B cell (primary cell): ENCODE measurements around the gene EHBP1. TPM values are rescaled to one million over a fixed set of nuclear protein-coding genes. Genes with fewer than 3 reads are reported as not detected.
A peak's percentile ranks its signal among the peaks of the same experiment; 100 is the strongest.

Source experiments
- ATAC-seq: fragments of 200-7000 bp; cut with Tn5 transposase; one replicate; pipeline ENCODE4 v1.10.0; 2021; ENCODE audit warnings: low read depth, mild to moderate bottlenecking, moderate number of reproducible peaks, moderate library complexity
- CTCF ChIA-PET: fragments of 350-600 bp; sonication (Branson Sonifier 250); formaldehyde crosslinking; loops from one replicate; lab custom pipeline; 2021; ENCODE audit warnings: antibody characterized with exemption, inconsistent platforms; lab: Charles Lee
- POLR2A ChIA-PET: fragments of 350-600 bp; sonication (Branson Sonifier 250); formaldehyde crosslinking; loops from one replicate; lab custom pipeline; 2021; ENCODE audit warnings: antibody characterized with exemption; lab: Charles Lee
- DNase-seq: peaks from one replicate; pipeline ENCODE4 v3.0.0; 2013
- H2AFZ ChIP-seq: 2 replicates; pipeline ENCODE4 v1.6.1; 2012; ENCODE audit warnings: mild to moderate bottlenecking, low read depth, low read length; ENCODE audit not compliant: insufficient read depth, poor library complexity, severe bottlenecking
- H3K27ac ChIP-seq, 2 donors: 1 replicate in 1 of 2; 2 replicates in 1 of 2; pipeline ENCODE4 v1.5.1; 2012 to 2013; ENCODE audit warnings: low read length in 2 of 2, mild to moderate bottlenecking in 2 of 2, moderate library complexity in 1 of 2
- H3K27me3 ChIP-seq, 4 experiments: fragments of 200-600 bp in 1 of 4; sonication (generic) in 1 of 4; replicated peaks in 1 of 4; 1 replicate in 2 of 4; 2 replicates in 2 of 4; pipeline versions ENCODE4 v1.6.1 to v1.7.0; 2013 to 2016; ENCODE audit warnings: low read length in 3 of 4, mild to moderate bottlenecking in 2 of 4, mixed read lengths in 1 of 4, moderate library complexity in 1 of 4; ENCODE audit not compliant: insufficient read depth in 4 of 4, control insufficient read depth in 3 of 4; ENCODE audit errors: control extremely low read depth in 1 of 4
- H3K36me3 ChIP-seq, 2 experiments: replicated peaks in 1 of 2; 1 replicate in 1 of 2; 2 replicates in 1 of 2; pipeline versions ENCODE4 v1.6.1 to v1.7.1; 2013; ENCODE audit warnings: low read length in 1 of 2; ENCODE audit not compliant: insufficient read depth in 2 of 2, control insufficient read depth in 1 of 2; ENCODE audit errors: control extremely low read depth in 1 of 2, extremely low read depth in 1 of 2
- H3K4me1 ChIP-seq, 2 donors: fragments of 200-600 bp in 1 of 2; sonication (generic) in 1 of 2; 1 replicate in 1 of 2; 2 replicates in 1 of 2; pipeline versions ENCODE4 v1.5.1 to v1.6.1; 2013 to 2017; ENCODE audit warnings: low read length in 2 of 2; ENCODE audit not compliant: control insufficient read depth in 2 of 2, insufficient read depth in 2 of 2
- H3K4me2 ChIP-seq: replicated peaks from 2 replicates; pipeline ENCODE3; 2012; ENCODE audit warnings: mild to moderate bottlenecking, low read depth, low read length; ENCODE audit not compliant: poor library complexity, severe bottlenecking
- H3K4me3 ChIP-seq, 5 experiments: fragments of 200-600 bp in 1 of 5; sonication (generic) in 1 of 5; 1 replicate in 3 of 5; 2 replicates in 2 of 5; pipeline versions ENCODE4 v1.5.1 to v1.7.0; 2011 to 2016; ENCODE audit warnings: low read length in 4 of 5, mild to moderate bottlenecking in 4 of 5, low read depth in 2 of 5, control low read depth in 1 of 5, moderate library complexity in 1 of 5; ENCODE audit not compliant: insufficient read depth in 1 of 5; ENCODE audit errors: control extremely low read depth in 1 of 5, extremely low read depth in 1 of 5
- H3K79me2 ChIP-seq: fragments of 200-600 bp; sonication (generic); one replicate; pipeline ENCODE4 v1.6.0; 2016; ENCODE audit warnings: low read length; ENCODE audit not compliant: control insufficient read depth, insufficient read depth
- H3K9ac ChIP-seq: fragments of 200-600 bp; sonication (generic); 2 replicates; pipeline ENCODE4 v1.6.1; 2017; ENCODE audit warnings: mild to moderate bottlenecking, low read length, moderate library complexity
- H3K9me3 ChIP-seq, 3 donors: one replicate each; pipeline versions ENCODE4 v1.6.1 to v1.7.1; 2013; ENCODE audit warnings: low read length in 2 of 3; ENCODE audit not compliant: control insufficient read depth in 2 of 3, insufficient read depth in 1 of 3; ENCODE audit errors: control extremely low read depth in 1 of 3
- H4K20me1 ChIP-seq: 2 replicates; pipeline ENCODE4 v1.6.0; 2012; ENCODE audit warnings: mild to moderate bottlenecking, low read length; ENCODE audit not compliant: insufficient read depth, control insufficient read depth, poor library complexity, severe bottlenecking
- H3K27ac Mint-ChIP-seq: one replicate; pipeline ENCODE4 v1.8.0; 2021; ENCODE audit warnings: mixed read lengths
- H3K27me3 Mint-ChIP-seq: one replicate; pipeline ENCODE4 v1.8.0; 2021; ENCODE audit warnings: mixed read lengths
- H3K4me1 Mint-ChIP-seq: one replicate; pipeline ENCODE4 v1.8.0; 2021; ENCODE audit warnings: mixed read lengths
- H3K4me3 Mint-ChIP-seq: one replicate; pipeline ENCODE4 v1.8.0; 2021; ENCODE audit warnings: mixed read lengths
- H3K9me3 Mint-ChIP-seq: one replicate; pipeline ENCODE4 v1.8.0; 2022; ENCODE audit warnings: mixed read lengths; ENCODE audit not compliant: insufficient read depth
- EZH2 ChIP-seq: IDR thresholded peaks from 2 replicates; pipeline ENCODE4 v1.6.1; 2012; ENCODE audit warnings: borderline replicate concordance, low read depth, mild to moderate bottlenecking, moderate library complexity, low read length; ENCODE audit not compliant: insufficient read depth, poor library complexity, severe bottlenecking
- WGBS: methylation state at CpG from one replicate; pipeline ENCODE4 v1.1.5; 2013; ENCODE audit warnings: missing lambda C conversion rate; ENCODE audit not compliant: insufficient coverage; 5-methylcytosine and 5-hydroxymethylcytosine counted together
- intact Hi-C: fragments of 100-400 bp; cut with micrococcal nuclease; formaldehyde crosslinking; loops from one replicate; pipeline ENCODE4 v1.10.0; 2022
- polyA plus RNA-seq: library from polyadenylated mRNA; depleted of rRNA; stranded (reverse); fragments of >200 nt; gene quantifications from 2 replicates; pipeline ENCODE4 v1.2.3, GENCODE V29; 2012
- total RNA-seq, 2 donors: library from RNA; stranded (reverse); fragments of 120-200 nt in 1 of 2; gene quantifications; 1 replicate in 1 of 2; 2 replicates in 1 of 2; pipeline versions ENCODE4 v1.2.3 to v1.2.4, GENCODE V29; 2013 to 2022
- TF ChIP-seq, protein P1 (sequence below): fragments of 200-600 bp; IDR thresholded peaks from one replicate; pipeline ENCODE4 v1.8.0; 2022; ENCODE audit warnings: antibody characterized with exemption, mild to moderate bottlenecking

EHBP1 gene
- total and polyA plus RNA-seq, 2 donors (not counting 1 experiment from before 2014, with no cell fraction given): 8.8 to 34.7 TPM

- Histone ChIP-seq H3K4me3 (no peak overlapping the region), H3K9me3 (peaks cover 0 to 2% (median 2%) of the 10 kb centered on the region in 3 donors), H3K79me2 (peaks cover 45% of the 10 kb centered on the region), H3K27ac (no peak overlapping the region), H3K9ac (no peak overlapping the region), H3K4me1 (peaks cover 4 to 5% of the 10 kb centered on the region in 2 donors), H4K20me1 (peaks cover 12% of the 10 kb centered on the region), H3K27me3 (no peaks in the 10 kb centered on the region), H2AFZ (no peak overlapping the region), H3K36me3 (no peaks in the 10 kb centered on the region), H3K4me2 (no peak overlapping the region)
- Mint-ChIP-seq H3K27me3 (no peaks in the 10 kb centered on the region), H3K4me3 (no peak overlapping the region), H3K27ac (peak overlapping the region; percentile 29), H3K9me3 (peaks cover 16% of the 10 kb centered on the region), H3K4me1 (peaks cover 17% of the 10 kb centered on the region)
- no peak for TF ChIP-seq EZH2
- TF ChIP-seq, protein P1, sequence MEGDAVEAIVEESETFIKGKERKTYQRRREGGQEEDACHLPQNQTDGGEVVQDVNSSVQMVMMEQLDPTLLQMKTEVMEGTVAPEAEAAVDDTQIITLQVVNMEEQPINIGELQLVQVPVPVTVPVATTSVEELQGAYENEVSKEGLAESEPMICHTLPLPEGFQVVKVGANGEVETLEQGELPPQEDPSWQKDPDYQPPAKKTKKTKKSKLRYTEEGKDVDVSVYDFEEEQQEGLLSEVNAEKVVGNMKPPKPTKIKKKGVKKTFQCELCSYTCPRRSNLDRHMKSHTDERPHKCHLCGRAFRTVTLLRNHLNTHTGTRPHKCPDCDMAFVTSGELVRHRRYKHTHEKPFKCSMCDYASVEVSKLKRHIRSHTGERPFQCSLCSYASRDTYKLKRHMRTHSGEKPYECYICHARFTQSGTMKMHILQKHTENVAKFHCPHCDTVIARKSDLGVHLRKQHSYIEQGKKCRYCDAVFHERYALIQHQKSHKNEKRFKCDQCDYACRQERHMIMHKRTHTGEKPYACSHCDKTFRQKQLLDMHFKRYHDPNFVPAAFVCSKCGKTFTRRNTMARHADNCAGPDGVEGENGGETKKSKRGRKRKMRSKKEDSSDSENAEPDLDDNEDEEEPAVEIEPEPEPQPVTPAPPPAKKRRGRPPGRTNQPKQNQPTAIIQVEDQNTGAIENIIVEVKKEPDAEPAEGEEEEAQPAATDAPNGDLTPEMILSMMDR: no peak
- intact Hi-C loops: no loop called here
- DNase-seq (no peak), ATAC-seq (no peak)
- ChIA-PET CTCF (no interaction called here), POLR2A (no interaction called here)
- WGBS: no CpG with 5 or more reads among the region's 1 CpG
Observed at GRCh38 chr2:62733546-62733945, 28.0 kb downstream of the EHBP1 start.

DNA sequence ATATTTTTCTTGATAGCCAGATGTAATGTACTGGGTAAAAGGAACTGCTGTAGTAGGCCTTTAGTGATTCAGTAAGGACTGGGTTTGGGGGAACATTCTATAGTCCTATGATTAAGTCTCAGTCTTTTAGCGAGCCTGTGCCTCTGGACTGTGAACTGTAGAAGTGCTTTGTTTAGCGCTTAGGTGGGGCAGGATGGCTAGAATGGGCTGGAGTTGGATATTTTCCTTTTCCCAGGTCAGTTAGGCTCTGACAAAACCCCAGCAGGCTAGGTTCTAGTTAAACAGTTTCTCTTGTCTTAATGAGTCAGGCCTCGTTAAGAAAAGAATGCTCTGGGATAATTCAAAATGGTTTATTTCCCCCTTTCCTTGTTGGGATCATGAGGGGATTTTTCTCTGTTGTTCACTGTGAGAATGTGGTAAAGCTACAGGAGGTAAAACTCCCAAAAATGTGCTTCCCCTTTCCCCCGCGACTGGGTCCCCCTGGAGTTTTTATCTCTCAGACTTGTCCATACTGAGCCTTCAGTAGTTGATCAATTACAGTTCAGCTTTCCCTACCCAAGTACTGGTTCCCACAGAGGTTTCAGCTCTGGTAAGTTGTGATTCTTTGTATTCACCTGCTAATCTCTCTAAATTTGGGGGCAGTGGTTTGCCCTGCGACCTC, 31.5 kb downstream of the EHBP1 start:
- H3K9ac ChIP-seq: no peak overlapping the region
- peaks cover 16% of the 10 kb centered on the region for H4K20me1 ChIP-seq
- ChIA-PET POLR2A (no interaction called here), CTCF (no interaction called here)
- intact Hi-C loops: no loop called here
- no peak overlapping the region for H3K27ac Mint-ChIP-seq
- H3K27me3 Mint-ChIP-seq: no peaks in the 10 kb centered on the region
- H3K4me3 ChIP-seq: no peak overlapping the region
- DNase-seq: no peak
- peaks cover 40% of the 10 kb centered on the region for H3K79me2 ChIP-seq
- 96% methylated on average over 3 of the region's 6 CpGs for WGBS
- no peak overlapping the region for H3K4me3 Mint-ChIP-seq
- no peaks in the 10 kb centered on the region for H3K27me3 ChIP-seq
- peaks cover 5% of the 10 kb centered on the region for H3K9me3 Mint-ChIP-seq
- H2AFZ ChIP-seq: no peak overlapping the region
- H3K9me3 ChIP-seq: no peaks in the 10 kb centered on the region
- TF ChIP-seq, protein P1: no peak
- no peak for TF ChIP-seq EZH2
- peaks cover 28% of the 10 kb centered on the region for H3K4me1 Mint-ChIP-seq
- peaks cover 5 to 8% of the 10 kb centered on the region in 2 donors for H3K4me1 ChIP-seq
- no peak overlapping the region for H3K4me2 ChIP-seq
- H3K36me3 ChIP-seq: no peaks in the 10 kb centered on the region
- no peak overlapping the region for H3K27ac ChIP-seq
- ATAC-seq: no peak
